ENCODE measurements around the gene MAP2K5.

MAP2K5 gene

GRCh38 chr15:67569668-67570067 lies 27.2 kb downstream of the MAP2K5 start:
- no peak for DNase-seq (ENCODE audit: low read depth)
- TF ChIP-seq CTCF (IDR thresholded peaks at IDR 0.05; ENCODE audit: control insufficient read depth, extremely low read depth, insufficient read depth), result no peak
- no peak overlapping the region for H3K4me3 ChIP-seq (ENCODE audit: low read depth, low read length)

DNA sequence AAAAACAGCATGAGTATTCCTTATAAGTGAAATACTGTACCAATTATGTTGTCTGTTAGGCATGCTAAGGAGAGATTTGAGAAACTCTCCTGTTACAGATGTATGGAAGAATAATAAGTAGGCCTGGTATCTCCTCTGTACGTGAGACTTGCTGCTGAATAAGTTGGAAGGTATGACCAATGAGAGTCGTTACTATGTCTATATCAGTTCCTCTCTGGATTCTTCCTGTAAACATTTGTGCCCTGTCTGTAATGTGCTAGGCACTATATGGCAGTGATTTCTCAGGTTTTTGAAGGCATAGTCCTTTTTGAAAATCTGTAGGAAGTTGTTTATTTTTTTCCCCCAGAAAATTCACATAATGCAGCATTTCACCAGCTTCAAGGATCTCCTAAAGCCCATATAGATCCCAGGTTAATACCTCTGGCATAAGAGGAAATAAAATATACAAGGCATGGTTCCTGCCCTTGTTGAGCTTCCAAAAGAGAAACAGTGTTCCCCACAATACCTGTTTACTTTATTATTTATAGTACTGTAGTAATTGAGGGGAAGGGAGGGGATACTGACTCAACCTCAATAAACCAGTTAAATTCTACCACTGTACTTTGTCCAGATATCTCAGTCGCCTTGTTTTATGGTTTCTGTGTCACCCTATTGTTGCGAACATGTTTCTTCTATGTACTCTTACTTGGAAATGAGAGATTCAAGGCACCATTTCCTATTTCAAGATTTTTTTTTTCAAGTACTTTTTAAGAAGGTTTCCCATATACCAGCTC lies 28.6 kb downstream of the MAP2K5 start:
- no peak for TF ChIP-seq CTCF (IDR thresholded peaks at IDR 0.05; ENCODE audit: control insufficient read depth, extremely low read depth, insufficient read depth)
- H3K4me3 ChIP-seq (ENCODE audit: low read depth, low read length), result no peak overlapping the region
- no peak for DNase-seq (ENCODE audit: low read depth)

- H3K4me3 ChIP-seq (ENCODE audit: low read depth, low read length), result no peak overlapping the region
- no peak for DNase-seq (ENCODE audit: low read depth)
- no peak for TF ChIP-seq CTCF (IDR thresholded peaks at IDR 0.05; ENCODE audit: control insufficient read depth, extremely low read depth, insufficient read depth)
These were observed 29.3 kb downstream of the MAP2K5 start for GRCh38 chr15:67571648-67572415.

- DNase-seq (ENCODE audit: low read depth), result no peak
These were observed 30.7 kb downstream of the MAP2K5 start for GRCh38 chr15:67573194-67573593.

GRCh38 chr15:67575039-67575502 lies 32.6 kb downstream of the MAP2K5 start:
- no peak overlapping the region for H3K4me3 ChIP-seq (ENCODE audit: low read depth, low read length)
- no peak for DNase-seq (ENCODE audit: low read depth)
- TF ChIP-seq CTCF (IDR thresholded peaks at IDR 0.05; ENCODE audit: control insufficient read depth, extremely low read depth, insufficient read depth), result no peak

More at GRCh38 chr15:67573194-67573593, 30.7 kb downstream of the MAP2K5 start:
- no peak overlapping the region for H3K4me3 ChIP-seq (ENCODE audit: low read depth, low read length)
- TF ChIP-seq CTCF (IDR thresholded peaks at IDR 0.05; ENCODE audit: control insufficient read depth, extremely low read depth, insufficient read depth), result no peak

- TF ChIP-seq CTCF (IDR thresholded peaks at IDR 0.05; ENCODE audit: control insufficient read depth, extremely low read depth, insufficient read depth), result no peak
- no peak overlapping the region for H3K4me3 ChIP-seq (ENCODE audit: low read depth, low read length)
- no peak for DNase-seq (ENCODE audit: low read depth)
These were observed 35.6 kb downstream of the MAP2K5 start for GRCh38 chr15:67578020-67578600.

All from LNCaP clone FGC (cell line).